T-helper 22 cell (primary cell): Measurements from ENCODE around the gene PNPO.

Experiments used
- DNase-seq: peaks from one replicate; pipeline ENCODE4 v3.0.0-alpha.2; 2020; ENCODE audit warnings: low read depth

Gene PNPO

DNA sequence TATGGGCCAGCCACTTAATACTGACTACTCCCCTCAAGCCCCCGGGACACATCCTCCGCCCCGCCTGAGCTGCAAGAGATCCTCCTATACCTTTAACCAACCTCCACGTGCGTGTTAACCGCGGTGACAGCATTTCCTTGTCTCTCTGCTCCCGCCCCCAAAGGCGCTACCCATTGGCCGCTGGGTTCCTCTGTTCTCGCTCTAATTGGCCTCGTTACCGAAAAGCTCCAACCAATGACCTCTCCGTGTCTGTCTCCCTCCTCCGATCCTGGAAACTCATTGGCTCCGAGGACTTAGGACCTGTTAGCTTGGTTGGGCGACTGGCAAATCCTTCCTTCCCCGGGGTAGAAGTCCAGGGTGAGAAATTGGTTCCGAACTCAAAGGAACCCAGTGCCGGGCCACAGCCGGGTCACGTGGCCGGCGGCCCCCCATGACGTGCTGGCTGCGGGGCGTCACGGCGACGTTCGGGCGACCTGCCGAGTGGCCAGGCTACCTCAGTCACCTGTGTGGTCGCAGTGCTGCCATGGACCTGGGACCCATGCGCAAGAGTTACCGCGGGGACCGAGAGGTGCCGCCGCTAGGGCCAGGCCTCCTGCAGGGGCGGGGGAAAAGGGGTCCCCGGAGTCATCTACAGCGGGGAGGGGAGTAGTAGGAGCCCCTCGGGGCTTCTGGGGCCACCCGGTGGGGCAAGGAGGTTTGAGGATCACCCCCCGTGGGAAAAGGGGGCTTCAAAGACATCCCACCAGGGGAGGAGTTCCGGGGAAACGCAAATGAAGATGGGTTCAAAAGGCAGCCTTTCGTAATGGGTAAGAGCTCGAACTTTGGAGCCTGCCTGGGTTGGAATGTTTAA is at the start of gene PNPO:
TSS of gene PNPO (plus strand) at position 326 of the 850 bp plus-strand sequence. CDS start at position 431, 105 bp downstream.
- DNase-seq = peak; percentile 93

DNA sequence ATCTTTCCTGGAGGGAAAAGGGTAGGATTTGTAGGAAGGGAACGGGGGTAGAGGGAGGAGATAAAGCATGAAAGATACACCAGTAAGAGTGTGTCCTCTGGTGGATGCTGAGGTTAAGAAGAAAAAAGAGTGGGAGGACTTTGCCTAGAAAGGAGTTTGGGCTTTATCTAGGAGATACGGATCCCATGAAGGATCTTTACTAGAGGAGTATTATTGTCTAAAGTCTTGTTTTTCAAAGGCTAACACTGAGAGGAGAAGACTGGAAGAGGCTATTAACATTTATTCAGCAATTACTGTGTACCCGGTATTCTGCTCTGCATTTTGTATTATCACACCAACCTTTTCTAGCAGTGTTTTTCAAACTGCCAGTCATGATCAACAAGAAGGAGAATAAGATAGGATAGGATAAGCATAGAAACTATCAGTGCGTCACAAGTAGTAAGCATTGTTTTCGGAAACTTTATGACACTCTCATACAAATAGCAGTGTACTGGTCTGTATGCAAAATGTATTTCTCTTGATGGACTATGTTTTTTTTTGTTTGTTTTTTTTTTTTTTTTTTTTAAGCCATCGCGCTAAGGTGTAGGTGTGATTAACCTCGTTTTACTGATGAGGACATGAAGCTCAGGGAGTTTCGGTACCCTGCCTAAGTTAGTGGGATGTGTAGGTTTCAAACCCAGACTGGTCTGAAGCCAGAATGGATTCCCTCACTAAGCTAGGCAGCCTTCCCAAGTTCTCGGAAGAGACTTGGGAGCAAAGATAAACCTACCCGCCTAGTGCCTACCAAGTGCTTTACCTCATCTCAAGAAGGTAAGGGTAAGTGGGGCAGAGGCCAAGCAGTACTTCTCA is 46.6 kb upstream of the PNPO start:
- no peak for DNase-seq

DNA sequence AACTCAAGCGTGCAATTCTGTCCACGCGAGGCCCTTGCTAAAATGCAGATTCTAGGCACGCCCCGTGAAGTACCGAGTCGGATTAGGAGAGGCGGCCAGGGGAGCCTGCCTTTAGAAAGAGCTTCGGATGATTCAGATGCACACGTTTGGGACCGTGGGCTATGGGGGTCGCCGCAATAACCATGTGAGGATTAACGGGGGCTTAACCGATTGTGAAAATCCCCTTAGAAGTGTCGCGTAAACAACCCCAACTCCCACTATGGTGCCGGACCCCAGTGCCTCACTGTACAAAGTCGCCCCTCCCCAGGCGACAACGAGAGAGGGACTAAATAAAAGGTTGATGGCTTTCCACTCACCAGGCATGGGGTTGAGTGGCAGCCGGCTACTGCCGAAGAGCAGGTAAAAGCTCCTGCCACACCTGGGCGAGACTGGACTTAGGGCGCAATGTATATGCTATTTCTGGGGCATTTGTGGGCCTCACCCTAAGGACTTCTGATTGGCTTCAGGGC is 46.0 kb upstream of the PNPO start:
- DNase-seq = no peak

DNA sequence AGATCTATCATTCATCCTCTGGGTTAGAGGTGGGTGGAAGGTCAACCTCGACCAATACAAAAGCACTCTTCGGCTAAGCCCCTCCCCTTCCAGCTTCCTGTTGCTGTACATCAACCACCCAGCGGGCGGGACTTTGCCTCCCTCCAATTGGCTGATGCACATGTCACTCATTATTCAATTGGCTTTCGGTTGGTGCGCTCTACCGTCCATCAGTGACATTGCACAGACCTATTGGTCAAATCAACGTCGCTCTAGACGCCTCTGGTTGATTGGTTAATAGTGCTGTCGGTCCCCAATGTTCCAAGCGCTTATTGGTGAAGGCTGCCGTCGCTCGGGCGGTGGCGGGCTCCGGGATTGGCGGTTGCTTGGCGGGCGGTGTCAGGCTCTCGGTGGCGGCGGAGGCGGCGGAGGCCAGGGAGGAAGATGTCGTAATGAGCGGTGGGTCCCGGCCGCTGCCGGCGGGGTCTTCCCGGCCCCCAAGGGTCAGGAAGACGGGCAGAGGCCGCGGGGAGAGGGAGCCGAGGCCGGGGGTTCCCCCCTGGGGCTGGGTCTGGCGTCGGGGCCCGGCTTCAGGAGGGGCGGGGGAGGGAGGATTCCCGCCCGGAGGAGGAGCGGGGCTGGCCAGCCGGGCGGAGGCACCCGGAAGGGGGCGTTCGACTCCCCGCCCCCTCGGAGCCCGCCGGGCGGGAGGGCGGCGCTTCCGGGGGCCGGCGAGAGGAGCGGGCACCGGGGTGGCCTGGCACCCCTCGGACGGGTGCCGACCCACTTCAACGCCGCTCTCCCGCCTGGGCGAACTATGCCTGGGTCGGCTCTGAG is 45.3 kb upstream of the PNPO start, which contains the start of gene SP2:
TSS of gene SP2 (plus strand) at position 381 of the 816 bp plus-strand sequence. CDS start at position 432, 51 bp downstream.
- DNase-seq = peak; percentile 97

DNA sequence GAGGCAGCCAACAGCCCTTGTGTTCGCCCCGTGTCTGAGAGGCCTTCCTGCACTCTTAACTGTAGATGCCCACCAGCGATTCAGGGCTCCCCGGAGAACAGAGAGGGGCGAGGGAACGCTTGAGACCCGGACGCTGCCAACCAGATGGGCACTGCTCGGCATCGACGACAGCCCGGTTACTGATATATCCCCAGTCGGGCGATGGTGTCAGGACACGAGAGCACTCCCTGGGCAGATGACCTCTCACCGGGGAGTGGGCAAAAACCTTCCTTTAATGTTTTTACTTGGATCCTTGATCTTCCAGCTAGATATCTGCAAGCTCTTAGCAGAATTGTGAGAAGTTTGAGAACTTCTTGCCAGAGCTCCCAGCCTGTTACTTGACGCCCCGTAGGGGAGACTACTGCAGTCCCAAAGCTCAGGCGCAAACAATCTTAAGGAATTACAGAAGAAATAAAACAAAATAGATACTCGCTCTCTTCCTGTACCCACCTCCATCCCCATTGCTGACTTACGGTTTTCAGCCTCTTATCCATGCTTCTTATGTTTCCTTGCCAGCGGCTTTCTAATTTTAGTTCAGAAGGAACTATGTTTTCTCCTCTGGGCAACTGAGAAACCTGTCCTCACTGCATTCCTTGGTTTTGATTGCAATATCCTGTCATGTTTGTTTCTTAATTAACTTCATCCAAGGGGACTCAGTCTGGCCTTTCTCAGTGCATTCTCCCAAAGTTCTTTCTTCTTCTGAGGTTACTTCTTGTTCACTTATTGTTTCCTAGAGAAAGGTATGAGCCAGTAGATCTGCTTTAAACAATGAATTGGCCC is 44.5 kb upstream of the PNPO start:
- no peak for DNase-seq

DNA sequence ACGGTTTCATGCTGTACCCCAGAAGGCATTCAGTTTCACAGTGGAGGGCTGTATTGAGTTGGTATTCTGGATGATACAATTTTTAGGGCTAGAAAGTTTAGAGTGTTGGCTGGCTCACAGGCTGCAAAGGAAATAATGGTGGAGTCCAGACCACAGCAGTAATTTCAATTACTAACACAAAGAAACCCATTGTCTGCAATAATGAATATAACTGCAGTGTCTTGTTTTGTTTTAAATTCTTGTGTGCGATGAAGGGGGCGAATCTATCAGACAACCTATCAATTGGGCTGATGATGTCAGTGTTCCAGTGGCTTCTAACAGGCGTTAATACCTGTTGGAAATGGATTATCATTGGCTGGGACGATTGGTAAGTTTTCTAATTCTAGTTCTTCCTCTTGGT is 43.8 kb upstream of the PNPO start:
- no peak for DNase-seq

DNA sequence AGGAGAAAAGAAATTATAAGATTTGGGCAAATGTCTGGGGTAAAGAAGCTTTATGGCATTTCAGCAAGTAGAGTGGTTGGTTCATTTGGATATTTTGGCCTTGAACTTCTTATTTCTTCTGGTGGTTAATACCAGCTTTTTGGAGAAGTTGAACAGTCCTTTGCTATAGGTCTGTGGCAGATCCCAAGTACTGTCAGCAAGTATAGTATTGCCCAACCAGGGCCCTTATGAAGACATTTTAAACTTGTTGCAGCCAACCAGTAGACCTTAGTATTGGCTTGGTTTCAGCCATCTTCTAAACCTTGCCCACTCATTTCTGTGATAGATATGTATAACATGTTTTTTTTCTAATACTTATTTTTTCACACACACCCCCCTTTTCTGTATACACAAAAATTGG is 43.1 kb upstream of the PNPO start:
- DNase-seq = no peak

DNA sequence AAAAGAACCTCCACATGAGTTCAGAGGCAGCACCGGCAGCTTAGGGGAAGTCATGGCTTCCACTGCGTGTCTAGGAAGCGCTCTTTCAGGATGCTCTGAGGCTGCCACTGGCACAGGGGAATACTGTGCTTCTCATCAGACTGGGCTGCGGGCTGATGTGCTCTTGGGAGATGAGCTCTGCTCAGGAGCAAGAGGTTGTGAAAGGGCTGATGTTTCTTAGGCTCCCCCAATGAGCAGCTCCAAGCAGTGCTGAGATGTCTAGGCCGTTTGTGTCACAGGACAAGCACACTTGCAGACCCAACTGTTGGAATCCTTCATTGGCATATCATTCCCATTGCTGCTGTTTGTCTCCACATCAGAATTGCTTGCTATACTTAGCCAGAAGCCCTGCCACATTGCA is 41.7 kb upstream of the PNPO start:
- DNase-seq = no peak

DNA sequence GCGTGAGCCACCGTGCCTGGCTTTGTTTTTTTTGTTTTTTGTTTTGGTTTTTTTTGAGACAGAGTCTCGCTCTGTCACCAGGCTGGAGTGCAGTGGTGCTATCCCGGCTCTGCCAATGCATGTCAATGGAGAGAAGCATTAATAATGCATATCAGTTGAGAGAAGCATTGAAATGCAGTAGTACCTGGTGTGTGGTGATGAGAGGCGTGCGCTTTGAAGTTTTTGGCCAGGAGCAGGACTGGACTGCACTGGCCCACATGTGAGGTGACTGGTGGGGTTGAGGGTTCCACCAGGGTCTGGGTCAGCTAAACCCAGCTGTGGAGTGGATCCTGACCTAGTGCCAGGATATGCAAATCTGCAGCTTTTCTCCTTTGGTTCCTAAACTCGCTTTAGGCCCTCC is 39.9 kb upstream of the PNPO start:
- no peak for DNase-seq

DNA sequence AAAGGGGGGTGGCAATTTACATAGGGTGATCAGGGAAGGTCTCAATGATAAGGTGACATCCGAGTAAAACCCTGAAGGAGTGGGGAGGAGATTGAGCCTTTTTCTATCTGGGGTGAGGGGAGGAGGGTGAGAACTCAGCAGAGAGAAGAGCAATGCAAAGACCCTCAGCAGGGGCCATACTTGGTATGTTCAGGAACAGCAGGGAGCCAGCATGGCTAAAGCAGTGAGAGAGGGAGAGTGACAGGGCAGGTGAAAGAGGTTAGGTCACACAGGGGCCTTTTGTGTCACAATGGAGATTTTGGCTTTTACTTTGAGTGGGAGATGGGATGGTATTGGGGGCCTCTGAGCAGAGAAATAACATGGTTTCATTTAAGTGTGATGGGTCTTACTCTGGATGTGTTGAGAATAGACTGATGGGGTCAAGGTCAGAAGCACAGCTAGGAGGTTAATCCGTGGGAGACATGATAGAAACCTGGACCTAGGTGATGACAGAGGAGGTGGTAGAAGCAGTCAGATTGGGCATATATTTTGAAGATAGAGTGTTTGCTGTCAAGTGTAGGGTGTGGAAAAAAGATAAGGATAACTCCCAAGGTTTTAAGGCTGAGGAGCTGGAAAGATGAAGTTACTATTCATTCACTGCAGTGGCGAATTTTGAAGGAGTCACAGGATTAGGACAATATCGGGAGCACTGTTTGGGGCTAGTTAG is 39.2 kb upstream of the PNPO start:
- no peak for DNase-seq

DNA sequence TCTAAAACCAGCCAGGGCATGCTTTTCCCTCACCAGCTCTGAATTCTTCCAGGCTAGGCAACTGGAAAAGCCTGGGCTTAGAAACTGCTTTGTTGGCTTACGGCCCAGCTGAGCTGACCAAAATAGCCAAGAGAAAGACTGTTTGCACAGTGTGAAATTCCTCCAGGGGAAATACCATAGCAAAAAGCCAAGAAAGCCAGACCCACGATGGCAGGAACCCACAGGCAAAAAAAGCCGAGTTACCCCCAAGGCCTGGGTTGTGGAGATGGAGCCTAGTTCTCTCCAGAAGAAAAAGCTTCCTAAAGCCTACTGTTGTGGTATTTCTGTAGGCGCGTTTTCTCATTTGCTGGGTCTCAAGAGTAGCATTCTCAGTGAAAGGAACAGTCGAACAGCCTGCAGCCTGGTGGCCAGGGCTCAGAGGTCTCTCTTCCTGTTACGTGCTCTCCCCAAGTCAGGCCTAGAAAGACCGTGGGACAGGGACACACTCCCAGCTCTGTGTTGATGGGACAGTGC is 36.1 kb upstream of the PNPO start:
- no peak for DNase-seq

DNA sequence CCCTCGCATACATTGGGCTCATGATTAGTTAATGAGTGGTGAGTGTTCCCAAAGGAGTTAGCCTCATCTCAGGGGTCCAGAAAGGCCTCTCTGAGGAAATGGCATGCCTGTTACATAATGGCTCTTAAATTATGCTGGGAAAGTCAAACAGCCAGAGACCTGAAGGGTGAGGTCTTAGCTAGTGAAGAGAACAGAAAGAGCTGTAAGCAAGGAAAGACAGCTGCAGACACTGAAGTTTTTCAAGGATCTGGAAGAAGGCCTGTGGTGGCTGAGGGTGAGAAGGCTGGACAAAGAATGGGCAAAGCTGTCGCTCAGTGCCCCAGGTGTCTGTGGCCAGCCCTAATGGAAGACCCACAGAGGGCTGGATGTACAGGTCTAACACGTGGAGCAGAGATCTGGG is 34.9 kb upstream of the PNPO start:
- DNase-seq = no peak

DNA sequence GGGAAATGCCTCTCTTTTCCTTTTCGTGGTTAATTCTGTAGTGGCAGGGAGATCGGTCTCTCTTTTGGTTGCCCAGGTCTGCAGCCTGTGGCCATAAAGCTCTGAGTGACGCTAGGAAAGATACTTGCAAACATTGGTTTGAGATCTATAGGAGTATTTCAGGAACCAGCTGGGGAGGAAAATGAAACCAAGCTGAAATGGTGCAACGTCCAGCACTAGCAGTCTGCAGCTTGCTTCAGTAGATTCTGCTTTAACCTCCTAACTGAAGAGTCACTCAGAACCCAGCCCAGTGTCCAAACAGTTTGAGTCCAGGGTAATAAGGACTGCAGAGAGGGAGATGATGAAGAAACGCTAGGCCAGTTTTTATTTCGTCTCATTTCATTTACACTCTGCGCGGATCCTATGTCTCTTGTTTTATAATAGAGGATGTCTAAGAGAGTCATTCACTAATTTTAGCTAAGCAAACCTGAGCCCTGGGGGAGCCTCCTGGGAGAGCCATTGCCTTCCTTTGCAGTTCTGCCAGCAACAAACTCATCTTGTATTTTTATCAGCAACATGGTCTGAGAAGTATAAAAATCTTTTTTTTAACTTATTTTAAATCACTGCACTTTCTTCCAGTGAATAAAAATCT is 33.3 kb upstream of the PNPO start:
- no peak for DNase-seq

DNA sequence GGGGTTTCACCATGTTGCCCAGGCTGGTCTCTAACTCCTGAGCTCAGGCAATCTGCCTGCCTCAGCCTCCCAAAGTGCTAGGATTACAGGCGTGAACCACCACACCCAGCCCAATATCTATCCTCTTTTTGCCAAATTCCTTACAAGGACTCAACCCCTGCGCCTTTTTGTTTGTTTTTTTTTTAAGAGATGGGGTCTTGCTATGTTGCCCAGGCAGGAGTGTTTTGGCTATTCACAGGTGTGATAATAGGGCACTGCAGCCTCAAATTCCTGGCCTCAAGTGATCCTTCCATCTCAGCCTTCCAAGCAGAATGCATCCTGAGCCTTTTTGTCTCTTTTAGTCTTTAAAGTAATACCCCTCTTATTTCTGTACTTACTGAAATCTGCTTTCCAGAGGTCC is 28.3 kb upstream of the PNPO start:
- no peak for DNase-seq

DNA sequence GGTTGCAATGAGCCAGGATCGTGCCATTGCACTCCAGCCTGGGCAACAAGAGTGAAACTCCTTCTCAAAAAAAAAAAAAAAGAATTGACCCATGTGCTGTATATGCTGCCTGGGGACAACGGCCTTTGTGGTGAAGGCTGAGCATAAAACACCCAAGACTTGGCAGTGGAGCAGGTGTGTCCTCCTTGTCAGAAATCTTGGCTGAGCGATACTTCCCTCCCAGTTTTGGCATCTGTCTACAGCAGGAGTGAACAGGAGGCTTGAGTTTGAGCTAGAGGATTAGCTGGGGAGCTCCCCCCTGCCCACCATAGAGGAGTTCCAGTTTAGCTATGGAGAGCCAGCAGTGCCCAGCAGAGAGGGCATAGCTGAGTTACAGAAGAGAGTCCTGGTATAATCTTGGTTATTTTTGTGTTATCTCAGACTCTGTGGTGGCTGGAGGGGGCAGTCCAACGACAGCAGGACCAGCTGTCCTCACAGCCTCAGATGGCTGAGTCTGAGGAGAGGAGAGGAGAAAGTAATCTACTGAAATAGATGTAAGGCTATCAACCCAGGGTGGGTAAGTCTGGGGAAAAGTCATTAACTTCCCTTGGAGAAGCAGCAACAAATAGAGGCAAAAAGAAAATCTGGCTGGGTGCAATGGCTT is 26.9 kb upstream of the PNPO start:
- no peak for DNase-seq

DNA sequence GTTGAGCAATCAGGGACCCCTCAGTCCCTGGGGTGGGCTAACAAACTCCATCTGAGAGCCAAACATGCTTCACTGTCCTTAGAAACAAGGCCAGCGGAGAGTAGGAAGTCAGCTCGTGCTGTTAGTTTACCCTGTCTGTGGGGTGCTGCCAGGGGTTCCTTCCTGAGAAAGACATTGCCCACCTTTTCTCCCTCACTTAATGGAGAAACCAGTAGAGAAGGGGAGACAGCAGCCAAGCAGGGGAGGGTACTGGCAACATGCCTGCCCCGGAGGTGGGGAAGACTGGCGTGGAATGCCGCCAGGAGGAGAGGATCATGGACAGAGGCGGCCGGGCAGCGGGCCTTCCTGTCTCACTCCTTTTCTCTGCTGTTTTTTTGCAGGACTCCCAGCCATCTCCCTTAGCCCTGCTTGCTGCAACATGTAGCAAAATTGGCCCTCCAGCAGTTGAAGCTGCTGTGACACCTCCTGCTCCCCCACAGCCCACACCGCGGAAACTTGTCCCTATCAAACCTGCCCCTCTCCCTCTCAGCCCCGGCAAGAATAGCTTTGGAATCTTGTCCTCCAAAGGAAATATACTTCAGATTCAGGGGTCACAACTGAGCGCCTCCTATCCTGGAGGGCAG is 25.5 kb upstream of the PNPO start:
- DNase-seq = no peak

DNA sequence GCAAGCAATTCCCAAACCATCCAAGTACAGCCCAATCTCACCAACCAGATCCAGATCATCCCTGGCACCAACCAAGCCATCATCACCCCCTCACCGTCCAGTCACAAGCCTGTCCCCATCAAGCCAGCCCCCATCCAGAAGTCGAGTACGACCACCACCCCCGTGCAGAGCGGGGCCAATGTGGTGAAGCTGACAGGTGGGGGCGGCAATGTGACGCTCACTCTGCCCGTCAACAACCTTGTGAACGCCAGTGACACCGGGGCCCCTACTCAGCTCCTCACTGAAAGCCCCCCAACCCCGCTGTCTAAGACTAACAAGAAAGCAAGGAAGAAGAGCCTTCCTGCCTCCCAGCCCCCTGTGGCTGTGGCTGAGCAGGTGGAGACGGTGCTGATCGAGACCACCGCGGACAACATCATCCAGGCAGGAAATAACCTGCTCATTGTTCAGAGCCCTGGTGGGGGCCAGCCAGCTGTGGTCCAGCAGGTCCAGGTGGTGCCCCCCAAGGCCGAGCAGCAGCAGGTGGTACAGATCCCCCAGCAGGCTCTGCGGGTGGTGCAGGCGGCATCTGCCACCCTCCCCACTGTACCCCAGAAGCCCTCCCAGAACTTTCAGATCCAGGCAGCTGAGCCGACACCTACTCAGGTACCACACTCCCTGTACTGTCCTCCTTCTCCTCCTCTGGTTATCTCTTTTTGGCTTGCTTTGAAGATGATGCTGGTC is 24.7 kb upstream of the PNPO start:
- no peak for DNase-seq

DNA sequence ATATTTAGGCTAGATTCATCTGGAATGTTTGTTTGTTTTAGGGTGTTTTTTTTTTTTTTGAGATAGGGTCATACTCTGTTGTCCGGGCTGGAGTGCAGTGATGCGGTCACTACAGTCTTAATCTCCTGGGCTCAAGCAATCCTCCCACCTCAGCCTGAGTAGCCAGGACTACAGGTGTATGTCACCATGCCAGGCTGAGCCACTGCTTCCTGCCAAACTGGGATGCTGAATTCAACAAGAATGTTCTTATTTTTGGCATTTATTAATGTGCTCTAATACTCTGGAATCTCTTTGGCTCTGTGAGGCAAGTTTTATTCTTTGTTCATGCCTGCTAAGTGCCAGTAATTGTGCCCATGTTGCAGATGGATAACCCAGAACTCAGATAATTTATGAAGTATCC is 23.8 kb upstream of the PNPO start:
- no peak for DNase-seq
